ENCODE results near the gene SLC39A11. TPM values are rescaled to one million over a fixed set of nuclear protein-coding genes. Genes with fewer than 3 reads are reported as not detected.
A peak's percentile ranks its signal among the peaks of the same experiment; 100 is the strongest.

Gene SLC39A11
- total and polyA plus RNA-seq, 2 of the 13 experiments (the other 11 are each of a cell fraction or from before 2014, with no cell fraction given) = 17.2 to 31.5 TPM

- TF ChIP-seq HOXA9 (CRISPR knock-in tag; IDR thresholded peaks at IDR 0.05; ENCODE audit: borderline replicate concordance) (no peak), ZNF558 (CRISPR knock-in tag; IDR thresholded peaks at IDR 0.05; ENCODE audit: borderline replicate concordance) (no peak), ZNF205 (CRISPR knock-in tag; IDR thresholded peaks at IDR 0.05) (no peak), ZNF614 (CRISPR knock-in tag; IDR thresholded peaks at IDR 0.05; ENCODE audit: borderline replicate concordance) (0 out of 2 replicates have a peak, but pooled peaks have one; percentile 21), PAWR (CRISPR knock-in tag; IDR thresholded peaks at IDR 0.05; ENCODE audit: borderline replicate concordance) (no peak), ZUFSP (CRISPR knock-in tag; IDR thresholded peaks at IDR 0.05; ENCODE audit: borderline replicate concordance) (no peak), RXRB (CRISPR knock-in tag; IDR thresholded peaks at IDR 0.05; ENCODE audit: borderline replicate concordance) (peak; percentile 44; the same call in 1 of the 2 replicates), ZNF770 (CRISPR knock-in tag; IDR thresholded peaks at IDR 0.05) (no peak), RFX1 (IDR thresholded peaks at IDR 0.05) (no peak), ARID5B (CRISPR knock-in tag; IDR thresholded peaks at IDR 0.05) (0 out of 2 replicates have a peak, but pooled peaks have one; percentile 42), TBX2 (CRISPR knock-in tag; IDR thresholded peaks at IDR 0.05; ENCODE audit: borderline replicate concordance) (no peak), NCOA2 (CRISPR knock-in tag; IDR thresholded peaks at IDR 0.05) (0 out of 2 replicates have a peak, but pooled peaks have one; percentile 39), ZFP90 (CRISPR knock-in tag; IDR thresholded peaks at IDR 0.05; ENCODE audit: borderline replicate concordance) (no peak), HNF4A (CRISPR knock-in tag; IDR thresholded peaks at IDR 0.05) (peak; percentile 7; the same call in 1 of the 2 replicates)
Measured at GRCh38 chr17:72682605-72683004, 409.9 kb downstream of the SLC39A11 start (continued).

Measured in HepG2 (cell line).